Measurements from ENCODE around the gene DECR2.

DECR2 gene

DNA sequence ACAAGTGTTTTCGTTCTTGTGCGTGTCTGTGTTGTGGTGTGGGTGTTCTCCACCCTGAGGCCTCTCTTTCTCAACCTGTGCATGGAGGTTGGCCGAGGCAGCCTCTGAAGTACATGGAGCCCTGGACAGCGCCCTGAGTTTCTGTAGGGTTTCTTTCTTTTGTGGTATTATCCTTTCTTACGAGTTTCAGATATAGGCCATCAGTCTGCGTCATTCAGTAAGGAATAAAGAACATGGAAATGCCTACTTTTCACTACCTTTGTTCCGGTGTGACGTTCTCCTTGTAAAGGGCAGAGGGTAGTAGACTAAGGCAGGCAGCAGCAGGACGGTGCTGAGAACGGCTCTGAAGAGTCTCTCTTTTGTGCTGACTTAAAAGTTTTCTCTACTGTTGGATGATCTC, 42.3 kb downstream of the DECR2 start:
- DNase-seq (ENCODE audit: low spot score): no peak

DNA sequence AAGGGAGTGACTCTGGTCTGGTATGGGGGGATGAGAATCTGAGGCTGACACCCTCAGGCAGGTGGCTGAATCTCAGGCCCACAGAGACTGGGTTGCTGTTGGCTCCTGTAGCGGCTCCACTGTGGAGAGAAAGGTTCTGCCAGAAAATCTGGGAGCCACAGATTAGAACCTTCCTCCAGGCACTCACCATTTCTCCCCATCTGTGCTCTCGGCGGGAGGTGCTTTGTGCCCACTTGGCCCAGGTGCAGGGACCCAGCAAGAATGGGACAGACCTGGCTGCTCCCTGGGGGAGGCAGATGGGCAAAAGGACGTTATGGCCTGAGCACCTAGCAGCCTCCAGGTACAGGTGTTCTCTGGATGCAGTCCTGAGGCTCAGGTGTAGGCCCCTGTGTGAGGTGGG, 43.9 kb downstream of the DECR2 start:
- DNase-seq (ENCODE audit: low spot score): no peak

GRCh38 chr16:450385-450784, 48.7 kb downstream of the DECR2 start:
- no peak for DNase-seq (ENCODE audit: low spot score)

GRCh38 chr16:450785-451512, 49.3 kb downstream of the DECR2 start:
- DNase-seq (ENCODE audit: low spot score): no peak

DNA sequence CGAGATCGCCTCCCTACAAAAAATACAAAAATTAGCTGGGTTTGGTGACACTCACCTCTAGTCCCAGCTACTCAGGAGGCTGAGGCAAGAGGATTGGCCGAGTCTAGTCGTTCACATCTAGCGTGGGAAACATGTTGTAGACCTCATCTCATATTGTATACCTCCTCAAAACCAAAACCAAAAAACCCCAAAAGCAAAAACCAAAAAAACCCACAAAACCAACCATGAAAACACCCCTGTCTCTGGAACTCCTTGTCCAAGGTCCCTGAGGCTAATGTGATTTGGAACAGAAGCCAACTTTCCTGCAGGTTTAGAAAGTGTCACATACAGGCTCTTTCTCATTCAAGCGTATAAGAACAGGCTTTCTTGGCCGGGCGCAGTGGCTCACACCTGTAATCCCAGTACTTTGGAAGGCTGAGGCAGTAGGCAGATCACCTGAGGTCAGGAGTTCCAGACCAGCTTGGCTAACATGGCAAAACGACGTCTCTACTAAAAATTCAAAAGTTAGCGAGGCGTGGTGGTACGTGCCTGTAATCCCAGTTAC, 52.8 kb downstream of the DECR2 start:
- DNase-seq (ENCODE audit: low spot score): no peak

DNA sequence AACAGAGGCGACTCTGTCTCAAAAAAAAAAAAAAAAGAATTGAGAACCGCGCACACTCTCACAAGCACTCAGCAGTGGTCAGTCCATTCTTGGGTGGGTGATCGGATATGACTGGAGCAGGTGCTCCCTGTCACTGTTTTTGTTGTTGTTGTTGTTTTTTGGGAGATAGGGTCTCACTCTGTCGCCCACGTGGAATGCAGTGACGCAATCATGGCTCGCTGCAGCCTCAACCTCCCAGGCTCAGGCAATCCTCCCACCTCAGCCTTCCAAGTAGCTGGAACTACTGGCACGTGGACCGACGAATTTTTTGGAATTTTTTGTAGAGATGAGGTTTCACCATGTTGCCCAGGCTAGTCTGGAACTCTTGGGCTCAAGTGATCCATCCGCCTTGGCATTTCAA, 53.8 kb downstream of the DECR2 start:
- DNase-seq (ENCODE audit: low spot score): no peak

GRCh38 chr16:456891-457483, 55.3 kb downstream of the DECR2 start:
- DNase-seq (ENCODE audit: low spot score): no peak

GRCh38 chr16:457732-458400, 56.2 kb downstream of the DECR2 start:
- DNase-seq (ENCODE audit: low spot score): no peak

DNA sequence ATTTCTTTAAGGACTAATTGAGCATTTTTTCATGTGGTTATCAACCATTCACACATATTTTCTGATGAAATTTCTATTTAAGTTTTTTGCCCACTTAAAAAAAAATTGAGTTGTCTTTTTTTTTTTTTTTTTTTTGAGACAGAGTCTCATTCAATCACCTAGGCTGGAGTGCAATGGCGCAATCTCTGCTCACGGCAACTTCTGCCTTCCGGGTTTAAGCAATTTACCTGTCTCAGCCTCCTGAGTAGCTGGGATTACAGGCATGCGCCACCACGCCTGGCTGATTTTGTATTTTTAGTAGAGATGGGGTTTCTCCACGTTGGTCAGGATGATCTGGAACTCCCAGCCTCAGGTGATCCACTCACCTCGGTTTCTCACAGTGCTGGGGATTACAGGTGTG, 58.1 kb downstream of the DECR2 start:
- DNase-seq (ENCODE audit: low spot score): no peak

GRCh38 chr16:460787-461186, 59.1 kb downstream of the DECR2 start:
- no peak for DNase-seq (ENCODE audit: low spot score)
